HG03039 (cell line): Measurements from ENCODE around the gene SNX25.
"Not testable (repeated sequence)": the region's sequence is repeated elsewhere in the genome, so short reads cannot be mapped to it uniquely, and the experiment has no call there.

Experiments used
- ATAC-seq: cut with Tn5 transposase; IDR thresholded peaks from one replicate; pipeline ENCODE4 v1.9.1; 2021; ENCODE audit warnings: mild to moderate bottlenecking, moderate library complexity; ENCODE audit not compliant: unreplicated experiment

Gene SNX25

GRCh38 chr4:185296665-185297460 lies 87.5 kb downstream of the SNX25 start:
- ATAC-seq, result no peak

GRCh38 chr4:185298728-185299430 lies 89.5 kb downstream of the SNX25 start:
- ATAC-seq, result no peak

- no peak for ATAC-seq
These were observed 95.1 kb downstream of the SNX25 start for GRCh38 chr4:185304541-185304940.

- peak; percentile 33 for ATAC-seq
These were observed 95.7 kb downstream of the SNX25 start for GRCh38 chr4:185304944-185305690.

GRCh38 chr4:185305979-185306442 lies 96.6 kb downstream of the SNX25 start:
- no peak for ATAC-seq

- ATAC-seq, result peak; percentile 62
These were observed 97.9 kb downstream of the SNX25 start for GRCh38 chr4:185307136-185307950.

GRCh38 chr4:185309770-185310169 lies 100.4 kb downstream of the SNX25 start:
- ATAC-seq, result peak; percentile 34

GRCh38 chr4:185311113-185311888 lies 101.9 kb downstream of the SNX25 start:
- no peak for ATAC-seq

- no peak for ATAC-seq
These were observed 103.3 kb downstream of the SNX25 start for GRCh38 chr4:185312699-185313098.

- not testable (repeated sequence) for ATAC-seq
These were observed 108.1 kb downstream of the SNX25 start for GRCh38 chr4:185317462-185317861.

GRCh38 chr4:185317880-185318279 lies 108.5 kb downstream of the SNX25 start:
- ATAC-seq, result no peak

GRCh38 chr4:185318679-185319078 lies 109.3 kb downstream of the SNX25 start:
- no peak for ATAC-seq

GRCh38 chr4:185322803-185323202 lies 113.4 kb downstream of the SNX25 start:
- no peak for ATAC-seq

GRCh38 chr4:185323606-185324005 lies 114.2 kb downstream of the SNX25 start:
- ATAC-seq, result no peak

- ATAC-seq, result not testable (repeated sequence)
These were observed 115.0 kb downstream of the SNX25 start for GRCh38 chr4:185324361-185324760.

- ATAC-seq, result not testable (repeated sequence)
These were observed 116.3 kb downstream of the SNX25 start for GRCh38 chr4:185325721-185326120.

GRCh38 chr4:185328586-185328985 lies 119.2 kb downstream of the SNX25 start:
- ATAC-seq, result no peak

- not testable (repeated sequence) for ATAC-seq
These were observed 120.6 kb downstream of the SNX25 start for GRCh38 chr4:185329879-185330510.
